Limb (tissue), 2 donors: ENCODE measurements around the gene CHPF2.

Experiments used
- DNase-seq, 2 donors: peaks; one replicate each; pipeline ENCODE4 v3.0.0-alpha.2; 2016; ENCODE audit errors: extremely low spot score in 2 of 2

The CHPF2 gene

DNA sequence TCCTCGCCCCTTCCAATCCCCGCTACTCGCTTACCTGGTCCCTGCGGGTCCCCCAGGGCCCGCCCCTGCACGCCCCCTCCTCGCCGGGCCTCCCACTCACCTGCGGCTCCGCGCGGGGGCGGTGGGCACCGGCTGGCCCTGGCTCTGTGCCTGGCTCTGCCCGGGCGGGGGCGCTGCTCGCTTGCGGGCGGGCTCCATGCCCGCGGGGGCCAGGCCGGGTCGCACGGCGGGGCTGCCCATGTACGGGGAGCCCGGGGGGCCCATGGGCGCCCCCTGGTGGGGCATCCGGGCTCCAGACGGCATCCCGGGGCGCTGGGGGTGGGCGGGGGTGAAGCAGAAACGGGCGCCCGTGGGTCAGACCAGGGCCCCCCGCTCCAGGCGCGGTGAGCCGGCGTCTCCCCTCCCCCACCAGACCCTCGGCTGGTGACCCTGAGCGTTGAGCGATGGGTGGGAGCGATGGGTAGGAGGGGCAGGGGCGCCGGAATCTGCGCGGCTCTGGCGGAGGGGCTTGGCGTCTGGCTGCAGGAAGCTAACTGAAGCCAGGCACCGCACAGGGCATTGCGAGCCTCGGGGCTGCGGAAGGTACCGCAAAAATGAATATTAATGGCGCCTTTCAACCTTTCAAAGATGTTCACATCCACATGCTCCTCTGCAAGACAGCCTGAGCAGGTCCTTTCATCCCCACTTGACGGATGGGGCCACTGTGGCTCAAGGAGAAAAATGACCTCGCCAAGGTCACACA, 13.2 kb downstream of the CHPF2 start:
- peak in 1 of 2 donors; percentile 79 for DNase-seq

DNA sequence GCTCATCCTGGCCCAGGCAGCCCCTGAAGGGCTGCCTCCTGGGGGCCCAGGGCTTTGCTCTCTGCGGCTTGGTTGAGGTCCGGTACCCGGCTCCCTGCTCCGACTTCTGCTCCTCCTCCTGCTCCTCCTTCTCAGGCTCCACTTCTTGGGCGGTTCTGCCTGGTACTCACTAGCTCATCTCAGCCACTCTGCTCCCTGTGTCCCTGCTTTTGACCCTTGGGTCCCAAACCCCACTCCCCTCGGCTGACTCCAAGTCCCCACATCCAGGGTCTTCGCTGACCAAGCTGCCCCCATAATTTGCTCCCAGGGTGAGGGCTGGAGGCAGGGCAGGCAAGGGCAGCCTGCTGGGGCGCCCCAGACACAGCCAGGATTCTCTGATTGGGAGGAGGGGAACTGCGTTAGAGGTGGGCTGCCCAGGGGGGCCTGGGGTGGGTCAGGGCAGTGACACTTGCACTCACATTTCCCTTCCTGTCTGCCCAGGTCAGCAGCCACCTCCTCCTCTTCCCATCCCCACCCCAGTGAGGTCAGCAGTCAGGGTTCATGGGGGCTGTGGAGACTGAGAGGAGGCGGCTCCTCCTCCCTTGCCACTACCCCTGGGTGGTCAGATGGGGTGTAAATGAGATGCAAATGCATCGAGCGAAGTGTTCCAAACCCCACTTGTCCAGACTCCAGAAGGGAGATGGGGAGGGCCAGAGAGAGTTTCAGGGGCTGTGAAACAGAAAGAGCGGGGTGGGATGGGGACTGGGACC, 14.0 kb downstream of the CHPF2 start:
- DNase-seq = no peak

DNA sequence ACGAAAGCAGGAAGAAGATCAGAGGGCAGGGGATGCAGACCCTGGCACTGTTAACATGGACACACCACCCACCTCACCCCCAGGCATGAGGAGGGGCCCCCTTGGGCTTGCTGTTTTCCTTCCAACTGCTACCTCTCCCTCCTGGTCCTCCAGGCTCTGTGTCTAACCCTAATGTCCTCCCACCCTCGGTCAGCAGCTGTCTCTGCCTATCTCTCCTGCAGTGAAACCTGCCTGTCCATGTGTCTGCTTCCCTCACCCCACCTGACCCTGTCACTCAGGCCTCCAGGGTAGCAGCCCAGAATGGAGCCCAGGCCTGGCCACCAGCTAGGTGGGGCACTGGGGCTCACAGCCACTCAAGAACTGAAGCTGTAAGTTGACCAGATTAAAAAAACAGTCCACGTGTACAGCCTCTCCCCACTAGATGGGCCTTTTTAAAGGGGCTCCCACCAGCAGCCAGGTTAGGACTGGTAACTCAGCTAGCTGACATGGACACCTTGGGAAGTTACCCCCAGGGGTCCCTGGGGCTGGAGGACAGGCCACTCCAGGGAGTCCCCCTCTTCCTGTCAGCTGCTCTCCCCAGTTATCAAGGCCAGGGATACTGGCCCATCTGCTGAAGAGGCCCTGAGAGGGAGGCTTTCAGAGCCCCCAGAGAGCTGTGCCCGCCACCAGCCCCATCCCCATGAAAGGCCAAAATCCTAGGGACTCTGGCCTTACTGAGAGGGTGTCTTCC, 14.7 kb downstream of the CHPF2 start:
- DNase-seq = peak; percentile 66 to 74

DNA sequence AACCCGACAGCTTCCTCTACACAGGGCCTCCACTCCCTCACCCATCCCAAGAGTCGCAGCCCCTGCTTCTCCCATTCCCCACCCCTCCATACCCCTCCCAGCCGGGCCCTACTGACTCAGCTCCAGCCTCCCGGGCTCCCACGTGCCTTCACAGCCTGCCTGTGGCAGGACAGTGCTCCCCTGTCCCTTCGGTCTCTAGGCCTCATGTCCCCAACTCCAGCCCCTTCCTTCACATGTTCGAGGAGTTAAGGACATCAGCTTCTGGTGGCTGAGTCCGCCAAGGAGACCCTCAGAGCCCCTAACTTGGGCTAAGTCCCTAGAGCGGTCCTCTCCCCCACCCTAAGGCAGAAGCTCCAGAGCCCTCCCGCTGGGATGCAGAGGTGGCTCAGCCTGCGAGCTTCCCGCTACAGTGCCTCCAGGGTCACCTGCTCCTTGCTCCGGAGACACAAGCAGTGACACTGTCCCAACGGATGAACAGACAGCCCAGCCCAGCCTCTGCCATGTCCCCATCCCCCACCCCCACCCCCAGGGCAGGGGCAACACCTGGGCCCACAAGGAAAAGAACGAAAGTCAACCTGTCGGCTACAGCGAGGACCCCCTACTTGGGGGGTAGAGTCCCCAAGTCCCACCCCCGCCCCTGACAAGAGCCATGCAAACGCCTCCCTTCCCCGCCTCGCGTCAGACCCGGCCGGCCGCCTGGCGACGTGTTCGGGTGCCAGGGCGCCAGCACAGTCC, 15.5 kb downstream of the CHPF2 start:
- DNase-seq = peak in 1 of 2 donors; percentile 66

DNA sequence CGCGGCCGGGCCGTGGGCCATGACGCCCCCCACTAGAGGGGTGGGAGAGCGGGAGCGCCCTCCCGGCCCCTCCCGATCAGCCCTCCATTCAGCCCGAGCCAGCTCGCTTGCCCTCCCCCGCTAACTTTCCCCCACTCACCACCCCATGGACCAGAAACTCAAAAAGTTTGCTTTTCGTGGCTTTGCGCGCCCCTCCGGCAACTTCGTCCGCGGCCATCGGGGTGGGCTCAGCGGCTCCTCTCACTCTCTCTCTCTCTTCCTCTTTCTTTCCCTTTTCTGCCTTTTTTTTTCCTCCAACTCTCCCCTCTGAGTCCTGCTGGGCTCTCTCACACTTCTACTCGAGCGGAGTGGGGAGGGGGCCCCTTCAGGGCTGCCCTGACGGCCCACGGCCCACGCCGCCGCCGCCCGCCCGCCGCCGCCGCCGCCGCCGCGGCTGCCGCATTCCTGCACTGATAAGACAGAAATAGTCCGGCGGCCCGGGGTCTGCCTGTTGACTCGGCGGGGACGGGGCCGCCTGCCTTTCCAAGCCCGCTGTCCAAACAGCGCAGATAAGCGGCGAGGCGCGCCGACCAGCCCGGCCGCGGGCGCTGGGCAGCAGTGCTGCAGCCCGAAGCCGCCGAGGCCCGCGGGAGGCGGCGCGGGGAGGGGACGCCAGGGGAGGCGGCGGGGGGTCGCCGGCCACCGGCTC, 16.2 kb downstream of the CHPF2 start, which contains the start of gene SMARCD3:
Gene SMARCD3 (minus strand): TSS at position 349 of the 688 bp plus-strand sequence. CDS start 132 bp downstream, at position 217.
- DNase-seq = peak; percentile 79 to 87

DNA sequence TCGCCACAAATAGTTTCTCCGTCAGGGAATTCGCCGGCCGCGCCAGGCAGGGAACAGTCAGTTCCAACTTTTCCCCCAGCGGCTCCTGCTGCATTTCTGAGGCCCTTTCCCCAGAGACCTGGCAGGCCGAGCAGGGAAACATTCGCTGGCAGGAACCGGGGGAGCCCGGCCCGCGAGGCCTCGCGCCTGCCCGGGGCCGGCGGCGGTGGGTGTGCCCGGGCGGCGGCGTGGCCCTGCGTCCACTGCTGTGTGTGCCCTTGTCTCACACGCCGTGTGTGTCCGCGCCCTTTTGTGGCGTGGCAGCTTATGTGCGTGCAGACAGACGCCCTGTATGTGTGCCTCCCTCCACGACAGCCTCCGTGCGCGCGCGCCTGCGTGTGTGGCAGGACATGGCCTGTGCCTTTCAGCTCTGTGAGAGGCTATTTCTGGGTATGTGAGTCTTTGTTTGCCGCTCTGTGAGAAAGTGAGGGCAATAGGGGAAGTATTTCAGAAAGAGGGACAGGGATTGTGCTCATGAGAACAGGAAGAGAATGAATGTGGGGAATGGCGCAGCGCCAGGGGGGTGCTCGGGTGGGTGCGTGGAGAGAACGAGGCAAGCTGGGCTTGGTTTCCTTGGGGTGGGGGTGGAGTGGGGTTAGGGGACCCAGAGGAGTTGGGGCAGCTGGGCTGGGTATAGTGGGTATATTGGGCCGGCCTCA, 16.9 kb downstream of the CHPF2 start:
- DNase-seq = peak; percentile 36 to 78

DNA sequence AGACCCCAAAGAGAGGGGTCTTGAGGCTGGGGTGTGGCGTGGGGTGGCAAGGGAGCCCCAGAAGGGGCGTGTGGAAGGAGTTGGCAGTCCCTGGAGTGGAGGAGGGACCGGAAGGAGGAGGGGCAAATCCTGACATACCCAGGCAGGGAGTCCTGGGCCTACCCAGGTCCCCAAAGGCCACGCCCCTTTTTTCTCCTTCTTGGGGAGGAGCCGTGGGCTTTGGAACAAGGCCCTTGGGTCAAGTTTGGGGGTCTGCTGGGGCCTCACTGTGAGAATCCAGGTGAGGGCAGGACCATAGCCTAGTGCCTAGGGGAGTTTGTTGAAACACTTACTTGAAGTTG, 17.4 kb downstream of the CHPF2 start:
- peak; percentile 64 to 69 for DNase-seq

DNA sequence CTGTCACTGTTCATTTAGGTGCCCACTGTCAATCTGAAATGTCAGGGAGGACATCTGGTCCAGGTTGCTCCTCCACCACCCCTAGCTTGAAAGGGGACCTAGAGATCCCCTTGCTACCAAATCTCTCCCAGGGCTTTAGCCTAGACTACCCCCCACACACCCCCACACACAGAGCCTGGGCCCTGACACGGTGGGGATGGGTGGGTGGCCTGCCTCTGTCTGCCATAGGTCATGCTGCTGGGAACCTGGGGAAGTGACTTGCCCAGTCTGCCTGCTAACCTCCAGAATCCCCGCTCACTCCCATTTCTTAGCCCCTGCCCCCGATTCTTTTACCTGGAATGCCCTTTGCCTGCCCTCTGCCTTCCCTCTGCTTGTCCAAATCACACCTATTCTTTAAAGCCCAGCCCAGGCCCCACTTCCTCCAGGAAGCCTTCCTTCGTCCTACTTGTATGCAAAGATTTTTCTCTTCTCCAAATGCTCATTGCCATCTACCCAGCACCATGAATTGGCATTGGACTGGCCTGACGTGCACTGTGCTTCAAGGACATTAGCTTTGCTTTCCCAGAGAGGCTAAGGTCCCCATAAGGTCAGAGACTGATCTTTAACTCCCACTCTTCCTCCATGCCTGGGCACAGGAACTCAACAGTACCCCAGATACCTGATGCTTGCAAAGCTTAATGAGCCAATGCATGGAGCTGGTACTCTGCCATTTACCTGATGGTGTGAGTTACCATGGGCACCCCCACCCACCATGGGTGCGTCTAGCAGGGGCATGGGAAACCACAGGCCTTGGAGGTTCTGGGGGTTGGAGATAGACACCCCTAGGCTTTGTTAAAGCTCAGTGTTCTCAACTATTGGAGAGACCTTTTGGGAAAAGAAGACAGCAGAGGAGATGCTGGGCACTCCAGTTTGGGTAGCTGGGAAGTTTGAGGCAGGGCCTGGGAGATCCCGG, 18.2 kb downstream of the CHPF2 start:
- DNase-seq = no peak

DNA sequence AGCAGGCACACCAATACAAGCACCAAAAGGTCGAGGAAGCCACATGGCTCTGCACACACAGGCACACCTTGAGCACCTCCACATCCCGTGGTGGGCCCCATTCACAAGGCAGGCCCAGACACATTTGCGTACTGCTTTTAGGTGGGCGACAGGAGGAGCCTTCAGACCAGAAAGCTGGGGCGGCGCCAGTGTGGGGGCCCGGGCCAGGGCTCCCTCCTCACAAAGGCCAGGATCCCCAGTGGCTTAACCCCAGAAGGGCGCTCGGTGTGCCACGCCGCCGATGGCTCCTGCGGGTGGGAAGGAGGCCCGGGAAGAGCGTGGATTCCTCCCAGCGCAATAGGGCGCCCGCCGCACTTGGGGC, 19.0 kb downstream of the CHPF2 start:
- peak in 1 of 2 donors; percentile 59 for DNase-seq

DNA sequence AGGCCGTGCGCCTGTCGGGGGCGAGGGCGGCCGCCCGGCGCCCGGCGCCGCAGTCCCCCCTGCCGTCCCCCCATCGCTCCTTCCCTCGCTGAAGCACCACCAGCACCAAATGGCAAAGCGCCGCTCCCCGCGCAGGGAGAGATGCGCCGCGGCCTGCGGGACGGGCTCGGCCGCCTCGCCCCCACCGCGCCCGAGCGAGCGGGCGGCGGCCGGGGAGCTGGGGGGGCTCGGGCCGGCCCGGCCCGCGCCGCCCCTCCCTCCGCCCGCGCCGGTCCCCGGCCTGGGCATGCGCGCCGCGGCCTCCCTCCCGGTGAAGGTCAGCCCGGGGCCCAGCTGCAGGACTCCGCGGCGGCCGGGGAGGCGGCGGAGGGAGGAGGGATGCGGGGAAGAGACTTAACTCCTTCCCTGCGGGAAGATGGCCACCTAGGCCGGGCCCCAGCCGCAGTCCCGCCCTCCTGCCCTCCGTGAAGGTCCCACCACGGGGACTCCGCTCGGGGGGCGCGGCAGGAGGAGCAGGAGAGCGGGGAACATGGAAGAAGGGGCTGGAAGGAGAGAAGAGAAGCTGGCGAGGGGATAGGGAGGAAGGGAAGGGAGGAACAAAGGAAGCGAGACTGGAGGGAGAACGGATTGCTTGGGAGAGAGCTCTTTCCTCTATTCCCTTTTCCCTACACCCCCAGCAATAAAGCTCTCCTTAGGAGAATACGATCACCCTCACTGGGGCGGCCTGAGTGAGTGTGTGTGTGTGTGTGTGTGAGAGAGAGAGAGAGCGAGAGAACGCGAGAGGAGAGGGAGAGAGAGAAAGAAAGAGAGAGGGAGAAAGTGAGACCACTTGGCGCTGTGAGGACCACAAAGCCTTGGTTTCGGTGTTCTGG, 19.6 kb downstream of the CHPF2 start:
- peak; percentile 77 to 89 for DNase-seq

DNA sequence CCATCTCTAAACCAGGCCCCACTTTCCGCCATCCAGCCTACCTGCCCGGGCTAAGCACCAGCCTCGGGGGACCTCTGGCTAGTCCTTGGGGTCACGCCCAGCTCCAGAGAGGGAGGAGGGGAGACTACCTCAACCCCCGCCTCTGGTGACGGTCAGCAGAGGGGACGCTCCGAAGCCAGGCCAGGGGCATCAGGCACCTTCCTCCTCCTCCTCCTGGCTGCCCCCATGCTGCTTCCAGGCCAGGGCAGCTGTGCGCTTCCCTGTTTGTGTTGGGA, 20.2 kb downstream of the CHPF2 start:
- no peak for DNase-seq

DNA sequence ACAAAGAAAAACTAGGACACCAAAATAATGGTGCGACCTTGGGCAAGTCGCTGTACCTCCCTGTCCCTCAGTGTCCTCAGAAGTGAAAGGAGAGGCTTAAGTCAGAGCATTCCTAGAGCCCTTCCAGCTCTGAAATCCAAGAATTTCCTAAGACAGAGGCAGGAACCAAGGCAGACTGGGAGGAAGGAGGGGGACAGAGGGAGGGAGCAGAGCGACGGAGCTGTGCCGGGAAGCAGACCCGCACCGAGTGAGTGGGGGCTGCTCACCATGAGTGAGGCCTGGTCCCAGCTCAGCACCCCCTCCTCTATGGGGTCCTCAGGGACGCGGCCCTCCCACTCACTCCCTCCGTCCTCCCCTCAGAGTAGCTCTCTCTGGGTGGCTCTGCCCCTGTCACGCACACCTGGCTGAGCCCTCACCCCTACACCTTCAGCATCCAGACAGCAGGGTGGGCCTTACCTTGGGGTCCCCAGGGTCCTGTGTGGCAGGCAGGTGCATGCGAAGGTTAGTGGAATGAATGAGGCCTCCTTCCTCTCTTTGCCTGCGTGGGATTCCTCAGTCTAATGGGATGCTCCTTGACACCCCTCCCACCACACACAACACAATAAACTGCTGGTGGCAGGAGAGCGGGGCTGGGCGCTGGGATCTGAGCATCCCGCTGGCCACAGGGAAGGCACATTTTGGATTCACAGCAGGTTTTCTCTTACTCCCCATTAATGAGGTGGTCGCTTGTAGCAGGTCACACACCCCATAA, 20.9 kb downstream of the CHPF2 start:
- no peak for DNase-seq

DNA sequence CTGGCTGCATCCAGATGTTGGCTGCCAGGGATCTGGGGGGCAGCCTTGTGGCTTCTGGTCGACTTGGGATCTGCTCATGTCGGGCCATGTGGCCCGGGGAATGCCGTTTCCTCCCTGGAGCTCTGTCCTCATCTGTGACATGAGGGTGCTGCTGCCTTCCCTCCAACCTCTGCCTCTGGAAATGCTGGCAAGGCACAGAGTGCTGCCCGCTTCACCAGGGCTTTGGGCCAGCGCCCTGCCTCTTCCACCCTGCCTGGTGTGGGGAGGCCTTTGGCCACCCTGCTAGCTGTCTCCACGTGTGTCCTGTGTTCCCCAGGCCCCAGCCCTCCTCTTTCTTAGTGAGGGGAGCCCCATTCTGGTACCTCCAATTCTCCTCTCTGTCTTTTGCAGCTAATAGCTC, 22.0 kb downstream of the CHPF2 start:
- no peak for DNase-seq

DNA sequence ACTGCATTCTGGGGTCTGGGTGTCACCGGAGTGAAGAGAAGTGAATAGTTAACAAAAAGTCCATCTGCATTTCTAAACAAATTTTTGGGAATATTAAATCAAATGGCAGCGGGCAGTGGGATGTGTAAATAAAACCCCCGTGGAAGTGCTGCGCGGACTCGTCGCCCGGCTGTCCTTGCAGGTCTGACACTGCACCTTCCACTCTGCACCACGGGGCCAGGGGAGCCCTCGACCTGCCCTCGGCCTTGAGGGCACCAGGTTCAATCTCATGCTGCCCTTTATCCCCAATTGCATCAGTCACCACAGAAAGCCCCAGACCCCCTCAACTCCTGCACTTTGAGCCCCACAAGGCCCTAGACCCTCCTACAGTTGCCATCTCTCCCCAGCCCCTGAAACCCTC, 22.6 kb downstream of the CHPF2 start:
- no peak for DNase-seq

DNA sequence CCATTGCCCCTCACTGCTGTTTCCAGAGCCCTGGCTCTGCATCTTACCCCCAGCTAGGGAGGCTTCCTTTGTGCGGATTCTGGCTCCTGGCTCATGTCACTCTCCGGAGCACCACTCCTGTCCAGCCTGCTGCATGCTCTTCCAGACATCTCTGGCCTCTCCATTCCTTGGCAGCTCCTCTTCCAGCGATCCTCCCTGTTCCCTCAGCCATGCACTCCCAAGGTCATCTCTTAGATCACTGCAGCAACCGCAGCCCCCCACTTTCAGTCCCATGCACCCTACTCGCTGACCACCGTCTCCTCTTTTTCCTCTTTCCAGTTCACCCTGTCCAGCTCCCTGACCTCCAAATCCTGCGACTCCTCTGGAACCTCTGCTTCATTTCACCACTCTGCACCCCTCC, 23.1 kb downstream of the CHPF2 start:
- DNase-seq = no peak

DNA sequence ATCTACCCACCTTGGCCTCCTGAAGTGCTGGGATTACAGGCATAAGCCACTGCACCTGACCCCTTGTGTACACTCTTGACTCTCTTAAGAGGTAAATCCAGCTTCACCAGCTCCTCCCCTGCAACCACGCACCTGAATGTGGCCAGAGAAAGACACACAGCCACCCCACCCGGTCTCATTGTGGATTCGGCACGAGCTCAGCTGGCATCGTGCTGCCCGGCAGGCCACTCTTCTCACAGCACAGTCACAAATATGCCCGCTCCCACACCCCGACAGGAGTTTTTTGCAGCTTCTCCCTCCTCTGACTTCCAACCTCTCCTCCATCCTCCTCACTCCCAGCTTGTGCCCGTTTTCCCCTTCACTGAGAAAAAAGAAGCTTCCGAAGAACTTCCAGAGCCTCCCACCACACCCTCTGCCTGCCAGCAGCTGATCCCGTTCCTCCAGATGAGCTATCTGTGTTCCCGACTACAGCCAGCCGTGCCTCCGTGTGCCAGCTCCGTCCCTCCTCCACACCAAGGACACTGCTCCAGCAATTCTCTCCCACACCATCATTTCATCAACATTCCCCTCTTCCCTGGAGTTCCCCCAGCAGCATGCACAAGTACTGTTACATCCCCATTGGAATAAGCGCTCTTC, 24.2 kb downstream of the CHPF2 start:
- no peak for DNase-seq

DNA sequence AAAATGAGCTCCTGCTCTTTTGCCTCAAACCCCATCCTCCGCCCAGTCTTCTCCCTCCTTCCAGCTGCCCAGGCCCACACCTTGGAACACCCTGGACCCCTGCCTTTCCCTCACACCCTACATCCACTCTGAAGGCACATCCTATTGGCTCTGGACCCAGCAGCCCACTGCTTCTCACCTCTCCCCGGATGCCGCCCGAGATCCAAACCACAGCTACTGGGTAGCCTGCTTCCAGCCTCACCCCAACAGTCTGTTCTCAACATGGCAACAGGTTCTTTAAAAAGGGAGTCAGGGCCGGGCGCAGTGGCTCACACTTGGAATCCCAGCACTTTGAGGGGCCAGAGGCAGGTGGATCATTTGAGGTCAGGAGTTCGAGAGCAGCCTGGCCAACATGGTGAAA, 25.7 kb downstream of the CHPF2 start:
- no peak for DNase-seq
